ENCODE measurements around the gene GTF2IRD1. TPM values are rescaled to one million over a fixed set of nuclear protein-coding genes. Genes with fewer than 3 reads are reported as not detected.

GTF2IRD1 gene
- total and polyA plus RNA-seq, 9 of the 15 experiments (the other 6 are each of a cell fraction or from before 2014, with no cell fraction given) = 9.1 to 30.2 (median 14.0) TPM

- BruUV-seq (replicated peaks) = no TSS peak
- H3K4me2 ChIP-seq (ENCODE audit: insufficient read depth, low read length) = no peak overlapping the region
- no peaks in the 10 kb centered on the region for H3K79me2 ChIP-seq (ENCODE audit: control insufficient read depth, insufficient read depth, low read length)
- intact Hi-C loops (cut with micrococcal nuclease) (no loop called here), in situ Hi-C loops (cut with MboI) (no loop called here)
- H3K36me3 ChIP-seq (ENCODE audit: control insufficient read depth, insufficient read depth, low read length) = no peaks in the 10 kb centered on the region
- TF ChIP-seq ZBED1 (IDR thresholded peaks at IDR 0.05) = no peak
- H3K27me3 ChIP-seq (ENCODE audit: control insufficient read depth in 2 of 2, insufficient read depth in 2 of 2, low read length in 2 of 2) = peaks cover 12 to 50% of the 10 kb centered on the region in 2 experiments
- ATAC-seq (no peak), DNase-seq (ENCODE audit: extremely low read depth in 1 of 4, low spot score in 3 of 4) (no peak), FAIRE-seq (no peak)
- ChIA-PET POLR2A (no interaction called here), CTCF (ENCODE audit: low intra/inter-chr PET ratio) (no interaction called here)
- H3K9me1 ChIP-seq (ENCODE audit: control insufficient read depth, insufficient read depth, low read length) = no peaks in the 10 kb centered on the region
- H3K9ac ChIP-seq (ENCODE audit: insufficient read depth in 1 of 2, low read depth in 2 of 2, low read length in 2 of 2) = peak overlapping the region in 1 of 2 experiments; percentile 61; a peak in 2 of 4 replicates
- peaks cover 0 to 9% of the 10 kb centered on the region in 2 experiments; a peak in 2 of 5 replicates for H3K4me1 ChIP-seq (replicated peaks in 1 of 2; ENCODE audit: control insufficient read depth in 2 of 2, insufficient read depth in 2 of 2, low read length in 2 of 2)
- H3K27ac ChIP-seq (ENCODE audit: extremely low read depth, low read depth, low read length) = no peak overlapping the region
- no peaks in the 10 kb centered on the region for H4K20me1 ChIP-seq (replicated peaks; ENCODE audit: control insufficient read depth, insufficient read depth, low read length)
- H3K9me3 ChIP-seq (replicated peaks; ENCODE audit: control insufficient read depth, insufficient read depth, low read depth, low read length) = peaks cover under 1% of the 10 kb centered on the region; the same call in 1 of the 2 replicates
- 21% methylated on average over 21 of the region's 21 CpGs for WGBS (ENCODE audit: insufficient coverage, low coverage, missing lambda C conversion rate)
- H2AFZ ChIP-seq (ENCODE audit: low read depth, low read length) = no peak overlapping the region
- H3K4me3 ChIP-seq = no peak overlapping the region
These were observed 10.0 kb upstream of the GTF2IRD1 start for GRCh38 chr7:74443543-74444247.

- FAIRE-seq = no peak
These were observed 4.6 kb upstream of the GTF2IRD1 start for GRCh38 chr7:74449144-74449543.

More at GRCh38 chr7:74449144-74449543, 4.6 kb upstream of the GTF2IRD1 start:
- H3K9me1 ChIP-seq (ENCODE audit: control insufficient read depth, insufficient read depth, low read length) = no peaks in the 10 kb centered on the region
- H3K4me3 ChIP-seq = no peak overlapping the region
- in situ Hi-C loops (cut with MboI) = no loop called here
- no peak for ATAC-seq
- ChIA-PET POLR2A (no interaction called here), CTCF (ENCODE audit: low intra/inter-chr PET ratio) (no interaction called here)
- DNase-seq (ENCODE audit: extremely low read depth in 1 of 4, low spot score in 3 of 4) = no peak
- no peak overlapping the region for H3K9ac ChIP-seq (ENCODE audit: insufficient read depth in 1 of 2, low read depth in 2 of 2, low read length in 2 of 2)
- H3K79me2 ChIP-seq (ENCODE audit: control insufficient read depth, insufficient read depth, low read length) = peaks cover 3% of the 10 kb centered on the region; the same call in 2 of the 3 replicates
- no peaks in the 10 kb centered on the region for H4K20me1 ChIP-seq (replicated peaks; ENCODE audit: control insufficient read depth, insufficient read depth, low read length)
- 51% methylated on average over 3 of the region's 4 CpGs for WGBS (ENCODE audit: insufficient coverage, low coverage, missing lambda C conversion rate)
- no peak overlapping the region for H3K27ac ChIP-seq (ENCODE audit: extremely low read depth, low read depth, low read length)
- H3K27me3 ChIP-seq (ENCODE audit: control insufficient read depth in 2 of 2, insufficient read depth in 2 of 2, low read length in 2 of 2) = peaks cover 6 to 18% of the 10 kb centered on the region in 2 experiments; a peak in 4 of 5 replicates
- H3K36me3 ChIP-seq (ENCODE audit: control insufficient read depth, insufficient read depth, low read length) = no peaks in the 10 kb centered on the region
- no peaks in the 10 kb centered on the region for H3K9me3 ChIP-seq (replicated peaks; ENCODE audit: control insufficient read depth, insufficient read depth, low read depth, low read length)
- no peak overlapping the region for H2AFZ ChIP-seq (ENCODE audit: low read depth, low read length)
- TF ChIP-seq MTA2 (IDR thresholded peaks at IDR 0.05; ENCODE audit: low read depth) = 0 out of 2 replicates have a peak, but pooled peaks have one; percentile 15
- no peak for TF ChIP-seq ASH1L (IDR thresholded peaks at IDR 0.05; ENCODE audit: borderline replicate concordance, low read depth, partially characterized antibody)
- TF ChIP-seq ZNF512 (tag; IDR thresholded peaks at IDR 0.05) = peak; percentile 82; the same call in 1 of the 2 replicates
- TF ChIP-seq SMARCC2 (IDR thresholded peaks at IDR 0.05; ENCODE audit: low read depth) = no peak
- TF ChIP-seq TBL1XR1 (IDR thresholded peaks at IDR 0.05; ENCODE audit: low read length in 2 of 2) = no peak
- BruUV-seq (replicated peaks) = no TSS peak
- peaks cover 14 to 26% of the 10 kb centered on the region in 2 experiments for H3K4me1 ChIP-seq (replicated peaks in 1 of 2; ENCODE audit: control insufficient read depth in 2 of 2, insufficient read depth in 2 of 2, low read length in 2 of 2)
- H3K4me2 ChIP-seq (ENCODE audit: insufficient read depth, low read length) = no peak overlapping the region
- intact Hi-C loops (cut with micrococcal nuclease) = no loop called here
